Measurements from ENCODE around the gene HTR3D.

HTR3D gene

GRCh38 chr3:184075901-184076300 lies 44.4 kb downstream of the HTR3D start:
- Histone ChIP-seq H3K9me2 (replicated peaks; ENCODE audit: control insufficient read depth, low read length) (no peaks in the 10 kb centered on the region), H3K4me2 (ENCODE audit: low read length) (no peak overlapping the region), H3K4me3 (ENCODE audit: low read length) (no peak overlapping the region)

GRCh38 chr3:184077881-184078280 lies 46.3 kb downstream of the HTR3D start:
- Histone ChIP-seq H3K9me3 (ENCODE audit: control insufficient read depth, insufficient read depth, low read length) (no peaks in the 10 kb centered on the region), H3K4me3 (ENCODE audit: low read length) (no peak overlapping the region), H4K20me1 (ENCODE audit: control insufficient read depth, insufficient read depth, low read depth, low read length) (no peaks in the 10 kb centered on the region), H3F3A (ENCODE audit: control insufficient read depth, insufficient read depth) (no peaks in the 10 kb centered on the region), H3K27ac (ENCODE audit: low read depth, low read length) (no peak overlapping the region), H3K4me2 (ENCODE audit: low read length) (no peak overlapping the region), H3K27me3 (ENCODE audit: control insufficient read depth, low read length) (no peaks in the 10 kb centered on the region), H3K36me3 (ENCODE audit: control insufficient read depth, low read length) (no peaks in the 10 kb centered on the region), H3K9me2 (replicated peaks; ENCODE audit: control insufficient read depth, low read length) (no peaks in the 10 kb centered on the region), H3K79me2 (ENCODE audit: control insufficient read depth, low read length) (no peaks in the 10 kb centered on the region), H3K4me1 (ENCODE audit: control insufficient read depth, low read length) (no peaks in the 10 kb centered on the region)
- TF ChIP-seq CTCF (IDR thresholded peaks at IDR 0.05; ENCODE audit: low read depth, low read length, poor library complexity, severe bottlenecking): no peak
- TF ChIP-seq EZH2phosphoT487 (IDR thresholded peaks at IDR 0.05; ENCODE audit: borderline replicate concordance, low read length): no peak

More at GRCh38 chr3:184075901-184076300, 44.4 kb downstream of the HTR3D start:
- H3F3A ChIP-seq (ENCODE audit: control insufficient read depth, insufficient read depth): no peaks in the 10 kb centered on the region
- H3K36me3 ChIP-seq (ENCODE audit: control insufficient read depth, low read length): no peaks in the 10 kb centered on the region
- H3K4me1 ChIP-seq (ENCODE audit: control insufficient read depth, low read length): no peaks in the 10 kb centered on the region
- no peaks in the 10 kb centered on the region for H4K20me1 ChIP-seq (ENCODE audit: control insufficient read depth, insufficient read depth, low read depth, low read length)
- no peaks in the 10 kb centered on the region for H3K27me3 ChIP-seq (ENCODE audit: control insufficient read depth, low read length)
- H3K9me3 ChIP-seq (ENCODE audit: control insufficient read depth, insufficient read depth, low read length): no peaks in the 10 kb centered on the region
- TF ChIP-seq EZH2phosphoT487 (IDR thresholded peaks at IDR 0.05; ENCODE audit: borderline replicate concordance, low read length): no peak
- no peak for TF ChIP-seq CTCF (IDR thresholded peaks at IDR 0.05; ENCODE audit: low read depth, low read length, poor library complexity, severe bottlenecking)
- no peak overlapping the region for H3K27ac ChIP-seq (ENCODE audit: low read depth, low read length)
- no peaks in the 10 kb centered on the region for H3K79me2 ChIP-seq (ENCODE audit: control insufficient read depth, low read length)

- H3K4me2 ChIP-seq (ENCODE audit: low read length): no peak overlapping the region
- TF ChIP-seq CTCF (IDR thresholded peaks at IDR 0.05; ENCODE audit: low read depth, low read length, poor library complexity, severe bottlenecking): no peak
- no peak for TF ChIP-seq EZH2phosphoT487 (IDR thresholded peaks at IDR 0.05; ENCODE audit: borderline replicate concordance, low read length)
- H3K79me2 ChIP-seq (ENCODE audit: control insufficient read depth, low read length): no peaks in the 10 kb centered on the region
- no peaks in the 10 kb centered on the region for H3K27me3 ChIP-seq (ENCODE audit: control insufficient read depth, low read length)
- H3K9me2 ChIP-seq (replicated peaks; ENCODE audit: control insufficient read depth, low read length): no peaks in the 10 kb centered on the region
- no peaks in the 10 kb centered on the region for H3K36me3 ChIP-seq (ENCODE audit: control insufficient read depth, low read length)
- no peak overlapping the region for H3K4me3 ChIP-seq (ENCODE audit: low read length)
- H4K20me1 ChIP-seq (ENCODE audit: control insufficient read depth, insufficient read depth, low read depth, low read length): no peaks in the 10 kb centered on the region
- H3F3A ChIP-seq (ENCODE audit: control insufficient read depth, insufficient read depth): no peaks in the 10 kb centered on the region
- H3K4me1 ChIP-seq (ENCODE audit: control insufficient read depth, low read length): no peaks in the 10 kb centered on the region
- no peaks in the 10 kb centered on the region for H3K9me3 ChIP-seq (ENCODE audit: control insufficient read depth, insufficient read depth, low read length)
- no peak overlapping the region for H3K27ac ChIP-seq (ENCODE audit: low read depth, low read length)
These were observed 47.3 kb downstream of the HTR3D start for GRCh38 chr3:184078851-184079250.
